T-helper 17 cell (primary cell): ENCODE results near the gene COL4A2. TPM values are rescaled to one million over a fixed set of nuclear protein-coding genes. Genes with fewer than 3 reads are reported as not detected.

Source experiments
- ATAC-seq: fragments of 150-1000 bp; cut with Tn5 transposase; 2 replicates; pipeline ENCODE4 v1.10.0; 2021; ENCODE audit warnings: mild to moderate bottlenecking, moderate library complexity
- DNase-seq, 3 donors: peaks; one replicate each; pipeline versions ENCODE4 v3.0.0 to v3.0.0-alpha.2; 2020 to 2021
- H3K9me3 ChIP-seq: one replicate; pipeline ENCODE4 v1.7.0; 2013; ENCODE audit warnings: low read length, mild to moderate bottlenecking; ENCODE audit not compliant: control insufficient read depth, poor library complexity, severe bottlenecking
- H3K27ac Mint-ChIP-seq: one replicate; pipeline ENCODE4 v1.8.0; 2022; ENCODE audit warnings: mild to moderate bottlenecking, moderate library complexity, mixed read lengths
- H3K27me3 Mint-ChIP-seq: one replicate; pipeline ENCODE4 v1.8.0; 2022; ENCODE audit warnings: mixed read lengths
- H3K36me3 Mint-ChIP-seq: one replicate; pipeline ENCODE4 v1.8.0; 2022; ENCODE audit warnings: low read depth, mixed read lengths
- H3K4me1 Mint-ChIP-seq: one replicate; pipeline ENCODE4 v1.8.0; 2022; ENCODE audit warnings: mild to moderate bottlenecking, mixed read lengths
- H3K4me3 Mint-ChIP-seq: one replicate; pipeline ENCODE4 v1.8.0; 2022; ENCODE audit warnings: mild to moderate bottlenecking, moderate library complexity, mixed read lengths
- total RNA-seq, 4 donors: library from RNA in 2 of 4; stranded (reverse) in 2 of 4; gene quantifications; one replicate each; pipeline ENCODE4 v1.2.3 and lab custom pipeline; 2022 to 2026

Gene COL4A2
- total RNA-seq, 2 donors from 2014 or later = 0.07 to 1.9 TPM

GRCh38 chr13:110511509-110512181 lies 204.6 kb downstream of the COL4A2 start:
- Mint-ChIP-seq H3K4me1 (no peaks in the 10 kb centered on the region), H3K27ac (no peak overlapping the region), H3K27me3 (peaks cover 35% of the 10 kb centered on the region), H3K4me3 (no peak overlapping the region), H3K36me3 (no peaks in the 10 kb centered on the region)
- DNase-seq (no peak), ATAC-seq (no peak)
- no peaks in the 10 kb centered on the region for H3K9me3 ChIP-seq

- no peaks in the 10 kb centered on the region for H3K9me3 ChIP-seq
- Mint-ChIP-seq H3K4me3 (no peak overlapping the region), H3K36me3 (no peaks in the 10 kb centered on the region), H3K27ac (no peak overlapping the region), H3K4me1 (no peaks in the 10 kb centered on the region), H3K27me3 (peaks cover 32% of the 10 kb centered on the region)
- no peak for DNase-seq
- ATAC-seq = no peak
Measured at GRCh38 chr13:110512198-110512740, 205.2 kb downstream of the COL4A2 start.

DNA sequence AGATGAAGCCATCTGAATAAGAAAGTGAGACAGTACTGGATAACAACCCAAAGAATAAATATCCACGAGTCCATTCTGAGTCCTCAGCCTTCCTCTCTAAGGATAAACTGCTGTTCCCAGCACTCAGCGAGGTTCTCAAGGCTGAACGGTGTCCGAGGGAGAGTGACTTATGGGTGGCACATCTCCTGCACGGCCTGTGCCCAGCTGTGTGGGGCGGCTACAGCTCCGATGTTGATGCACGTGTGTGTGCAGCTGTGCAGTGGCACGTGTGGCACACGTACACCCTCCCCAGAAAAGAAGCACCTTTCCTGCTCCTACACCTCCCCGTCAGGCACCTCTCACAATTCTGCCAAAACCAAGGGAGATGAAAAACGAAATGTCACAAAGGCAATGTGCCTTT lies 209.4 kb downstream of the COL4A2 start:
- peaks cover 18% of the 10 kb centered on the region for H3K27me3 Mint-ChIP-seq
- H3K36me3 Mint-ChIP-seq = peaks cover 2% of the 10 kb centered on the region
- no peaks in the 10 kb centered on the region for H3K9me3 ChIP-seq
- no peak overlapping the region for H3K27ac Mint-ChIP-seq
- DNase-seq (no peak), ATAC-seq (no peak)
- no peaks in the 10 kb centered on the region for H3K4me1 Mint-ChIP-seq
- no peak overlapping the region for H3K4me3 Mint-ChIP-seq

- no peaks in the 10 kb centered on the region for H3K9me3 ChIP-seq
- H3K27me3 Mint-ChIP-seq = peaks cover 18% of the 10 kb centered on the region
- ATAC-seq = no peak
- H3K4me1 Mint-ChIP-seq = no peaks in the 10 kb centered on the region
- no peak overlapping the region for H3K4me3 Mint-ChIP-seq
- DNase-seq = no peak
- H3K27ac Mint-ChIP-seq = no peak overlapping the region
- H3K36me3 Mint-ChIP-seq = peaks cover 2% of the 10 kb centered on the region
Measured at GRCh38 chr13:110517505-110518225, 210.6 kb downstream of the COL4A2 start.

- ATAC-seq = no peak
- Mint-ChIP-seq H3K27me3 (peaks cover 18% of the 10 kb centered on the region), H3K4me1 (no peaks in the 10 kb centered on the region), H3K36me3 (peaks cover 2% of the 10 kb centered on the region), H3K27ac (no peak overlapping the region), H3K4me3 (no peak overlapping the region)
- no peak for DNase-seq
- H3K9me3 ChIP-seq = no peaks in the 10 kb centered on the region
Measured at GRCh38 chr13:110518226-110518525, 211.1 kb downstream of the COL4A2 start.

DNA sequence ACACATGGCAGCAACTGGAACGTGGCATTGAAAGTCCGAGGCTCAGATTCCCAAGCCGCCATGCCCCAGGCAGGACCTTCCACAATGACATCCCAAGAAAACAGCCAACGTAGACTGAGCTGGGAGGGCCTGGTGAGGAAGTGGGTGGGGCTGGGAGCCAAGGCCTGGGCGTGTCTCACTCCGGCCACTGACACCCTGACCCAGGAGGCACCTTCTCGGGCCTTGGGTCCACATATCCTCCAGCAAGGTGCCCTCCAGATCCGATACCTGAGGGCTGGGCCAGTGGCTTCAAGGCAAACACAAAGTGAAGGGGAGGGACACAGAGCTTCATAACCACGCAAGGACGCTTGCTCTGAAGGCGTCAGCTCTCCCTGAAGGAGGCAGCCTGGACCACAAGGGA lies 211.5 kb downstream of the COL4A2 start:
- peaks cover 18% of the 10 kb centered on the region for H3K27me3 Mint-ChIP-seq
- no peak overlapping the region for H3K27ac Mint-ChIP-seq
- H3K4me3 Mint-ChIP-seq = no peak overlapping the region
- ATAC-seq (no peak), DNase-seq (no peak)
- peaks cover 2% of the 10 kb centered on the region for H3K36me3 Mint-ChIP-seq
- no peaks in the 10 kb centered on the region for H3K4me1 Mint-ChIP-seq
- no peaks in the 10 kb centered on the region for H3K9me3 ChIP-seq

- no peak overlapping the region for H3K27ac Mint-ChIP-seq
- H3K4me1 Mint-ChIP-seq = no peaks in the 10 kb centered on the region
- DNase-seq (no peak), ATAC-seq (no peak)
- H3K4me3 Mint-ChIP-seq = no peak overlapping the region
- H3K27me3 Mint-ChIP-seq = peaks cover 14% of the 10 kb centered on the region
- H3K9me3 ChIP-seq = no peaks in the 10 kb centered on the region
- peaks cover 2% of the 10 kb centered on the region for H3K36me3 Mint-ChIP-seq
Measured at GRCh38 chr13:110519046-110519445, 212.0 kb downstream of the COL4A2 start.

- Mint-ChIP-seq H3K27me3 (peaks cover 10% of the 10 kb centered on the region), H3K4me1 (peaks cover 4% of the 10 kb centered on the region), H3K36me3 (peaks cover 2% of the 10 kb centered on the region), H3K27ac (no peak overlapping the region), H3K4me3 (no peak overlapping the region)
- no peak for DNase-seq
- ATAC-seq = no peak
- H3K9me3 ChIP-seq = no peaks in the 10 kb centered on the region
Measured at GRCh38 chr13:110519506-110519905, 212.4 kb downstream of the COL4A2 start.

DNA sequence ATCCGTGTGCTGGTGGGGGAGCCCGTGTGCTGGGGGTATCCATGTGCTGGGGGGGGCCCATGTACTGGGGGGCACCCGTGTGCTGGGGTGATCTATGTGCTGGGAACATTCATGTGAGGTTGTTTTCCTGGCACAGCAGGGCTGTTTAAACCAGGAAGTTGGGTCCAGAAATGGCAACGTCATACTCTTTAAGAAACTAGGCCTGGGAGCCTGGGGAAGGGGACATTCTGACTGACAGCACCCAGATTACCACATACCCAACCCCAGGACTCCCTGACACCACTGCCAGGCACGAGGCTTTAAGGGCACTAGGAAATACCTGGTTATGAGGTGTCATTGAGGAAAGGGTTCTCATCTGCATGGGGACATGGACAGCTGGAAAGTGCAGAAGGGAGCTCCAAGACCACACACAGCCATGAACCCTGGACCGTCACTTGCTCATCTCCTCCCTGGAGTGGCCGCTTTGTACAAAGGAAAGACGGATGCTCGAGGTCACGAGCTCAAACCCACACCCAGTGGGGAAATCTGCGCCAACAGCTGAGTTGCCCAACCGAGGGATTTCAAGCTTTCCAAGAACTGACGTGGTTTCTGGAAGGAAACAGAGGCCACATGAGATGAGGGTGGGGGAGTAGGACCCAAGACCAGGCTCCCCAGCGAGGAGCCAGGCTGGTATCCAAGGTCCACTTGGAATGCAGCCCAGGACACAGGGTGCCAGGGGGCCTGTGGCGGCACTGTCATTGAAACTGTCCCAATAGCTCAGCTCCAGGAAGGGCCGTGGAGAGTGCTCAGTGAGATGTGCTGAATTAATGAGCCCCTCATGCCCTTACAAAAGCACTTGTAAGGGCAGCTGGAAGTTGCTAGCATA lies 213.6 kb downstream of the COL4A2 start:
- DNase-seq (no peak), ATAC-seq (peak; percentile 23)
- peaks cover 10% of the 10 kb centered on the region for H3K27me3 Mint-ChIP-seq
- H3K4me1 Mint-ChIP-seq = peaks cover 13% of the 10 kb centered on the region
- no peak overlapping the region for H3K27ac Mint-ChIP-seq
- no peak overlapping the region for H3K4me3 Mint-ChIP-seq
- no peaks in the 10 kb centered on the region for H3K9me3 ChIP-seq
- H3K36me3 Mint-ChIP-seq = peaks cover 2% of the 10 kb centered on the region

DNA sequence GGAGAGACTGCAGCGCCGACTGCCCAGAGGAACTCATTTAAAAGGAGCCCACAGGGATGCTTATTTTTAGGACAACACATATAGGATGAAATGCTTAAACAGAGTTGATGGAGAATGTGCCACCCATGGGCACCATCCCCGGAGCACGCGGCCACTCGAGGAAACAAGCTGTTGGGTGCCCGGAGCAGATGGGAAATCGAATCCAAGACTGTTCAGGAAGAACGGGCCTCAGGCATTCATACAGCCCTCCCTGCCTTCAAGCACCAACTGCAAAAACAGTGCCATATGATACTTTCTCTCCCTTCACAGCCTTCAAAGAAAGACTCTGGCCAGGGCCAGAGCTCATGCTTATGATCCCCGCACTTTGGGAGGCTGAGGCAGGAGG lies 214.2 kb downstream of the COL4A2 start:
- no peaks in the 10 kb centered on the region for H3K9me3 ChIP-seq
- H3K4me1 Mint-ChIP-seq = peaks cover 17% of the 10 kb centered on the region
- H3K27ac Mint-ChIP-seq = no peak overlapping the region
- DNase-seq (no peak), ATAC-seq (no peak)
- H3K36me3 Mint-ChIP-seq = peaks cover 2% of the 10 kb centered on the region
- H3K27me3 Mint-ChIP-seq = peaks cover 7% of the 10 kb centered on the region
- H3K4me3 Mint-ChIP-seq = no peak overlapping the region

DNA sequence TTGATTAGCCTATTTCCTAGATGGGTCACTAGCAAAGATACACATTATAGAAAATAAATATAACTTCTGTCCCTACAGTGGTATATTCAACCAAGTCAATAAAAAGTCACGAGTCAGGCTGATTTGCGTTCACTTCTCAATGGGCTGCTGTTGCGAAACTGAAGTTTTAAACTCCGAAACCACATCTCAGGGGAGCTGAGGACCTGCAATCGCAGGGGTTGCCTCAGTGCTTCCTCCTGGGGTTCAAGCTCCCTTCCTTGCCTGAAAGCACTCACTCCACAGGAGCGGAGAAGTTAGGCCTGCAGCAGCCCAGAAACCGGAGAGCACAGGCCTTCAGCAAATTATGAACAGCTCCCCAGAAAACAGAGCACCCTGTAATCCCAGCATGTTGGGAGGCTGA lies 214.9 kb downstream of the COL4A2 start:
- Mint-ChIP-seq H3K27ac (no peak overlapping the region), H3K4me3 (no peak overlapping the region), H3K27me3 (peaks cover 5% of the 10 kb centered on the region), H3K36me3 (peaks cover 2% of the 10 kb centered on the region), H3K4me1 (peaks cover 17% of the 10 kb centered on the region)
- no peak for ATAC-seq
- H3K9me3 ChIP-seq = no peaks in the 10 kb centered on the region
- DNase-seq = no peak

DNA sequence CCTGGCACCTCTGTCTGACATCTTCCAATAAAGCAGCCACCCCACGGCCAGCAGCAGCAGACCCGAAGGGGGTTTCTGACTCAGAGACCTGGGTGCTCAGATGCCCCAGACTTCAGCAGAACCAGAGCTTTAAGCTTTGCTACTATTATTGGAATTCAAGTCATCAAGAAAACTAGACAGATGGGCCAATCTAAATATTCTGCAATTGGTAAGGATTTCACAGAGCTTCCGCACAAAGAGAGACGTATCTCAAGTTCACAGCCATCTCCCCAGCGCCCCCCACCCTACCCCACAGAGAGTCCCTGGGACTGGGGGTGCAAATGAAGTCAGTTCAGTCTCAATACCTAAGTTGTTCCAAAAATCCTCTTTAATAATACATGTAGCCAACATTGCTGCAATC lies 215.6 kb downstream of the COL4A2 start:
- no peaks in the 10 kb centered on the region for H3K9me3 ChIP-seq
- H3K27me3 Mint-ChIP-seq = peaks cover 4% of the 10 kb centered on the region
- H3K27ac Mint-ChIP-seq = no peak overlapping the region
- ATAC-seq (no peak), DNase-seq (no peak)
- H3K4me3 Mint-ChIP-seq = no peak overlapping the region
- peaks cover 17% of the 10 kb centered on the region for H3K4me1 Mint-ChIP-seq
- H3K36me3 Mint-ChIP-seq = peaks cover 2% of the 10 kb centered on the region

GRCh38 chr13:110523180-110523579 lies 216.1 kb downstream of the COL4A2 start:
- peaks cover 2% of the 10 kb centered on the region for H3K36me3 Mint-ChIP-seq
- DNase-seq = no peak
- no peak overlapping the region for H3K27ac Mint-ChIP-seq
- peaks cover 17% of the 10 kb centered on the region for H3K4me1 Mint-ChIP-seq
- ATAC-seq = no peak
- H3K4me3 Mint-ChIP-seq = no peak overlapping the region
- peaks cover 4% of the 10 kb centered on the region for H3K27me3 Mint-ChIP-seq
- no peaks in the 10 kb centered on the region for H3K9me3 ChIP-seq
